Testis (tissue), 3 donors: ENCODE results near the gene BACH1. TPM values are rescaled to one million over a fixed set of nuclear protein-coding genes. Genes with fewer than 3 reads are reported as not detected.
A peak's percentile ranks its signal among the peaks of the same experiment; 100 is the strongest.

Experiments used
- DNase-seq: peaks from one replicate; pipeline ENCODE4 v3.0.0-alpha.2; 2019
- H3K27ac ChIP-seq, 2 donors: fragments of 200-600 bp; sonication (generic); one replicate each; pipeline ENCODE4 v1.5.1; 2019
- H3K27me3 ChIP-seq: fragments of 200-600 bp; sonication (generic); one replicate; pipeline ENCODE4 v1.5.1; 2019
- H3K36me3 ChIP-seq: fragments of 200-600 bp; sonication (generic); one replicate; pipeline ENCODE4 v1.5.1; 2017; ENCODE audit warnings: low read depth; ENCODE audit errors: missing control alignments
- H3K4me1 ChIP-seq: fragments of 200-600 bp; sonication (generic); one replicate; pipeline ENCODE4 v1.5.1; 2019
- H3K4me3 ChIP-seq, 2 donors: fragments of 200-600 bp; sonication (generic); one replicate each; pipeline ENCODE4 v1.5.1; 2017 to 2019
- H3K9me3 ChIP-seq: fragments of 200-600 bp; sonication (generic); one replicate; pipeline ENCODE4 v1.5.1; 2017
- CTCF ChIP-seq, 3 experiments: fragments of 450-650 bp in 2 of 3; fragments of 200-600 bp in 1 of 3; sonication (generic) in 1 of 3; IDR thresholded peaks; one replicate each; pipeline ENCODE4 v1.5.1; 2016 to 2019; ENCODE audit warnings: antibody characterized with exemption in 3 of 3, mild to moderate bottlenecking in 2 of 3, moderate library complexity in 1 of 3
- POLR2A ChIP-seq: fragments of 450-650 bp; IDR thresholded peaks from one replicate; pipeline ENCODE4 v1.6.1; 2017; ENCODE audit warnings: antibody characterized with exemption, mild to moderate bottlenecking, moderate library complexity
- WGBS, 2 donors: methylation state at CpG; one replicate each; pipeline ENCODE4 v1.1.5; 2018; 5-methylcytosine and 5-hydroxymethylcytosine counted together
- intact Hi-C: fragments of 100-400 bp; cut with DNase I; formaldehyde crosslinking; loops from one replicate; pipeline ENCODE4 v1.15.1; 2023; ENCODE audit warnings: low total_unique reads
- polyA plus RNA-seq: library from polyadenylated mRNA; stranded (reverse); fragments of 350-450 nt; fragmentation: Illumina TruSeq; extraction: RNeasy Lipid Tissue Mini Kit (QIAGEN cat#74804); gene quantifications from one replicate; pipeline ENCODE4 v1.2.3, GENCODE V29; 2014; ENCODE audit warnings: low read depth, low replicate concordance; ENCODE audit not compliant: insufficient read depth
- total RNA-seq, 2 donors: library from RNA; depleted of rRNA; stranded (reverse); fragments of >200 nt; gene quantifications; one replicate each; pipeline ENCODE4 v1.2.3, GENCODE V29; 2016

Gene BACH1
- total and polyA plus RNA-seq, 3 donors from 2014 or later, result 41.9 to 57.7 (median 43.9) TPM

GRCh38 chr21:29374481-29374880 lies 75.8 kb downstream of the BACH1 start:
- Histone ChIP-seq H3K4me1 (no peaks in the 10 kb centered on the region), H3K4me3 (no peak overlapping the region), H3K9me3 (no peaks in the 10 kb centered on the region), H3K27me3 (no peaks in the 10 kb centered on the region), H3K36me3 (no peaks in the 10 kb centered on the region), H3K27ac (no peak overlapping the region)
- intact Hi-C loops, result loop anchor here (5.0 kb wide), 2 partner anchors 212 to 282 kb away; no protein-coding TSS in a partner anchor
- TF ChIP-seq CTCF (IDR thresholded peaks at IDR 0.05) (no peak), POLR2A (no peak)
- no peak for DNase-seq
- 92 to 93% methylated on average over 1 of the region's 1 CpG for WGBS, 2 donors

GRCh38 chr21:29376556-29376955 lies 77.8 kb downstream of the BACH1 start:
- Histone ChIP-seq H3K27ac (no peak overlapping the region), H3K27me3 (no peaks in the 10 kb centered on the region), H3K4me3 (no peak overlapping the region), H3K9me3 (no peaks in the 10 kb centered on the region), H3K36me3 (no peaks in the 10 kb centered on the region), H3K4me1 (no peaks in the 10 kb centered on the region)
- peak; percentile 70 for DNase-seq
- WGBS, 2 donors, result 75 to 76% methylated on average over 3 of the region's 3 CpGs
- intact Hi-C loops, result no loop called here
- TF ChIP-seq CTCF (IDR thresholded peaks at IDR 0.05), result peak in 1 of 3 experiments; percentile 29
- TF ChIP-seq POLR2A, result no peak

GRCh38 chr21:29377266-29377665 lies 78.5 kb downstream of the BACH1 start:
- Histone ChIP-seq H3K4me3 (no peak overlapping the region), H3K27me3 (no peaks in the 10 kb centered on the region), H3K9me3 (no peaks in the 10 kb centered on the region), H3K36me3 (no peaks in the 10 kb centered on the region), H3K27ac (no peak overlapping the region), H3K4me1 (no peaks in the 10 kb centered on the region)
- TF ChIP-seq POLR2A (no peak), CTCF (IDR thresholded peaks at IDR 0.05) (no peak)
- 41 to 83% methylated on average over 4 of the region's 4 CpGs for WGBS, 2 donors
- intact Hi-C loops, result no loop called here
- DNase-seq, result no peak

- 93 to 99% methylated on average over 4 of the region's 4 CpGs for WGBS, 2 donors
- no peak for TF ChIP-seq POLR2A
- no peak for TF ChIP-seq CTCF (IDR thresholded peaks at IDR 0.05)
- no peak for DNase-seq
These were observed 80.1 kb downstream of the BACH1 start for GRCh38 chr21:29378832-29379231.

GRCh38 chr21:29379517-29380054 lies 80.9 kb downstream of the BACH1 start:
- 85 to 90% methylated on average over 6 of the region's 6 CpGs for WGBS, 2 donors
- Histone ChIP-seq H3K9me3 (no peaks in the 10 kb centered on the region), H3K36me3 (no peaks in the 10 kb centered on the region), H3K27me3 (no peaks in the 10 kb centered on the region), H3K27ac (no peak overlapping the region), H3K4me1 (no peaks in the 10 kb centered on the region), H3K4me3 (no peak overlapping the region)
- TF ChIP-seq CTCF (IDR thresholded peaks at IDR 0.05) (no peak), POLR2A (no peak)
- no peak for DNase-seq
- intact Hi-C loops, result no loop called here

More at GRCh38 chr21:29378832-29379231, 80.1 kb downstream of the BACH1 start:
- H3K27me3 ChIP-seq, result no peaks in the 10 kb centered on the region
- intact Hi-C loops, result no loop called here
- no peak overlapping the region for H3K27ac ChIP-seq
- no peaks in the 10 kb centered on the region for H3K9me3 ChIP-seq
- no peak overlapping the region for H3K4me3 ChIP-seq
- H3K36me3 ChIP-seq, result no peaks in the 10 kb centered on the region
- H3K4me1 ChIP-seq, result no peaks in the 10 kb centered on the region
